SU-DHL-6 (cell line): ENCODE measurements around the gene YLPM1.

Experiments used
- EZH2phosphoT487 ChIP-seq: fragments of 200-600 bp; sonication (generic), shearing (Covaris generic); conservative IDR thresholded peaks from 2 replicates; pipeline ENCODE4 v1.6.1; 2018; ENCODE audit warnings: mild to moderate bottlenecking, antibody characterized with exemption, low read length, moderate library complexity, mixed read lengths
- TF ChIP-seq, protein P1 (sequence below): fragments of 200-600 bp; sonication (generic); IDR thresholded peaks from one replicate; pipeline ENCODE4 v1.5.1; 2017; ENCODE audit warnings: antibody characterized with exemption, mild to moderate bottlenecking, low read length, moderate library complexity; ENCODE audit not compliant: insufficient read depth, poor library complexity, severe bottlenecking

DNA sequence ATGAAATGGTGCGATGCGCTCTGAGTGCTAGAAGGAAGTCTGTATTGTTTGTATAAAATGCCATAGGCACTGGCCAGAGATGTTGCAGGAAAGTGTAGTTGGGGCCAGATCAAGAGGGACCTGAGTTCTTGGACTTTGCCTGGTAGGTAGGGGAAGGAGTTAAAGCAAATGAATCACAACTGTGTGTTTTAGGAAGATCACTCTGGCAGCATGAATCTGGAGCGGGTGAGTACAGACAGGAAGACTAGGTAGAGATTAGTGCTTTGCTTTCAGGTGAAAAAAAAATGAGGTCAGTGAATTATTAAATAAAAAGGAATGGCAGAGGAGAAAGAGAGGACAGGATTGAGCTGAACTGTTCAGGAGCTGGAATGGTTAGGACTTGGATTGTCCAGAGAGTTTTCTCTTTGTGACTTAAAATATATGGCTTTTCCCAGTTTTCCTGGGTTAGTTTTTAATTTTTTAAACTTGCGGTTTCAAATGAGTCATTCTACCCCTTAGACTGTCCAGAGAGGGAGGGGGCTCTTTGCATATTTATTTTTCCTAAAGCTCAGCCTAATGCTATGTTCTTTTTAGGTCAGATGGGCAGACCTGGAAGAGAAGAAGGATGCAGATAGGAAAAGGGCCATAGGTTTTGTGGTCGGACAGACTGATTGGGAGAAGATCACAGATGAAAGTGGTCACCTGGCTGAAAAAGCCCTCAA lies 71.7 kb downstream of the YLPM1 start:
- TF ChIP-seq, protein P1, sequence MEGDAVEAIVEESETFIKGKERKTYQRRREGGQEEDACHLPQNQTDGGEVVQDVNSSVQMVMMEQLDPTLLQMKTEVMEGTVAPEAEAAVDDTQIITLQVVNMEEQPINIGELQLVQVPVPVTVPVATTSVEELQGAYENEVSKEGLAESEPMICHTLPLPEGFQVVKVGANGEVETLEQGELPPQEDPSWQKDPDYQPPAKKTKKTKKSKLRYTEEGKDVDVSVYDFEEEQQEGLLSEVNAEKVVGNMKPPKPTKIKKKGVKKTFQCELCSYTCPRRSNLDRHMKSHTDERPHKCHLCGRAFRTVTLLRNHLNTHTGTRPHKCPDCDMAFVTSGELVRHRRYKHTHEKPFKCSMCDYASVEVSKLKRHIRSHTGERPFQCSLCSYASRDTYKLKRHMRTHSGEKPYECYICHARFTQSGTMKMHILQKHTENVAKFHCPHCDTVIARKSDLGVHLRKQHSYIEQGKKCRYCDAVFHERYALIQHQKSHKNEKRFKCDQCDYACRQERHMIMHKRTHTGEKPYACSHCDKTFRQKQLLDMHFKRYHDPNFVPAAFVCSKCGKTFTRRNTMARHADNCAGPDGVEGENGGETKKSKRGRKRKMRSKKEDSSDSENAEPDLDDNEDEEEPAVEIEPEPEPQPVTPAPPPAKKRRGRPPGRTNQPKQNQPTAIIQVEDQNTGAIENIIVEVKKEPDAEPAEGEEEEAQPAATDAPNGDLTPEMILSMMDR: no peak
- TF ChIP-seq EZH2phosphoT487: no peak
